Measurements from ENCODE around the gene OR2H1. TPM values are rescaled to one million over a fixed set of nuclear protein-coding genes. Genes with fewer than 3 reads are reported as not detected.
"Not testable (repeated sequence)": the region's sequence is repeated elsewhere in the genome, so short reads cannot be mapped to it uniquely, and the experiment has no call there.

OR2H1 gene
- total RNA-seq, 1 donor from 2014 or later: not detected

- Mint-ChIP-seq H3K4me1 (ENCODE audit: low read depth, unreplicated experiment) (peaks cover 20% of the 10 kb centered on the region), H3K9me3 (ENCODE audit: unreplicated experiment) (peaks cover 5% of the 10 kb centered on the region), H3K36me3 (ENCODE audit: low read depth, unreplicated experiment) (no peaks in the 10 kb centered on the region), H3K27me3 (ENCODE audit: low read depth, unreplicated experiment) (no peaks in the 10 kb centered on the region), H3K4me3 (ENCODE audit: unreplicated experiment) (no peak overlapping the region), H3K27ac (ENCODE audit: unreplicated experiment) (peak overlapping the region; percentile 91)
- peaks cover 4% of the 10 kb centered on the region for H3K9me3 ChIP-seq (ENCODE audit: insufficient read depth, low read depth, low read length)
- no peak for DNase-seq (ENCODE audit: low read depth)
- TF ChIP-seq, protein P1, sequence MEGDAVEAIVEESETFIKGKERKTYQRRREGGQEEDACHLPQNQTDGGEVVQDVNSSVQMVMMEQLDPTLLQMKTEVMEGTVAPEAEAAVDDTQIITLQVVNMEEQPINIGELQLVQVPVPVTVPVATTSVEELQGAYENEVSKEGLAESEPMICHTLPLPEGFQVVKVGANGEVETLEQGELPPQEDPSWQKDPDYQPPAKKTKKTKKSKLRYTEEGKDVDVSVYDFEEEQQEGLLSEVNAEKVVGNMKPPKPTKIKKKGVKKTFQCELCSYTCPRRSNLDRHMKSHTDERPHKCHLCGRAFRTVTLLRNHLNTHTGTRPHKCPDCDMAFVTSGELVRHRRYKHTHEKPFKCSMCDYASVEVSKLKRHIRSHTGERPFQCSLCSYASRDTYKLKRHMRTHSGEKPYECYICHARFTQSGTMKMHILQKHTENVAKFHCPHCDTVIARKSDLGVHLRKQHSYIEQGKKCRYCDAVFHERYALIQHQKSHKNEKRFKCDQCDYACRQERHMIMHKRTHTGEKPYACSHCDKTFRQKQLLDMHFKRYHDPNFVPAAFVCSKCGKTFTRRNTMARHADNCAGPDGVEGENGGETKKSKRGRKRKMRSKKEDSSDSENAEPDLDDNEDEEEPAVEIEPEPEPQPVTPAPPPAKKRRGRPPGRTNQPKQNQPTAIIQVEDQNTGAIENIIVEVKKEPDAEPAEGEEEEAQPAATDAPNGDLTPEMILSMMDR (IDR thresholded peaks at IDR 0.05; ENCODE audit: insufficient read depth, low read depth, low read length): no peak
- no peak for TF ChIP-seq EZH2 (IDR thresholded peaks at IDR 0.05; ENCODE audit: insufficient read depth, low read length)
- no peaks in the 10 kb centered on the region for H3K79me2 ChIP-seq (ENCODE audit: insufficient read depth, low read length)
- no peaks in the 10 kb centered on the region for H3K27me3 ChIP-seq (ENCODE audit: insufficient read depth, low read length)
- H3K9ac ChIP-seq (ENCODE audit: low read length): no peak overlapping the region
- H4K20me1 ChIP-seq (ENCODE audit: insufficient read depth, low read length): no peaks in the 10 kb centered on the region
- H3K4me2 ChIP-seq (ENCODE audit: low read length): no peak overlapping the region
- no peak overlapping the region for H2AFZ ChIP-seq (ENCODE audit: low read depth, low read length)
- no peak overlapping the region for H3K4me3 ChIP-seq (ENCODE audit: insufficient read depth, low read depth, low read length)
- no peak overlapping the region for H3K27ac ChIP-seq (ENCODE audit: low read depth, low read length)
- FAIRE-seq: no peak
- H3K36me3 ChIP-seq (ENCODE audit: insufficient read depth, low read length): no peaks in the 10 kb centered on the region
- no peaks in the 10 kb centered on the region for H3K4me1 ChIP-seq (ENCODE audit: insufficient read depth, low read length)
These were observed 31.9 kb upstream of the OR2H1 start for GRCh38 chr6:29425075-29425474.

- Histone ChIP-seq H3K36me3 (ENCODE audit: insufficient read depth, low read length) (no peaks in the 10 kb centered on the region), H3K27me3 (ENCODE audit: insufficient read depth, low read length) (no peaks in the 10 kb centered on the region), H3K79me2 (ENCODE audit: insufficient read depth, low read length) (no peaks in the 10 kb centered on the region), H3K27ac (ENCODE audit: low read depth, low read length) (no peak overlapping the region), H3K4me2 (ENCODE audit: low read length) (no peak overlapping the region), H2AFZ (ENCODE audit: low read depth, low read length) (no peak overlapping the region), H3K9ac (ENCODE audit: low read length) (no peak overlapping the region), H3K4me3 (ENCODE audit: insufficient read depth, low read depth, low read length) (no peak overlapping the region), H4K20me1 (ENCODE audit: insufficient read depth, low read length) (no peaks in the 10 kb centered on the region), H3K4me1 (ENCODE audit: insufficient read depth, low read length) (no peaks in the 10 kb centered on the region), H3K9me3 (ENCODE audit: insufficient read depth, low read depth, low read length) (peaks cover 4% of the 10 kb centered on the region)
- Mint-ChIP-seq H3K9me3 (ENCODE audit: unreplicated experiment) (peaks cover 2% of the 10 kb centered on the region), H3K27ac (ENCODE audit: unreplicated experiment) (no peak overlapping the region), H3K27me3 (ENCODE audit: low read depth, unreplicated experiment) (no peaks in the 10 kb centered on the region), H3K4me1 (ENCODE audit: low read depth, unreplicated experiment) (peaks cover 17% of the 10 kb centered on the region), H3K4me3 (ENCODE audit: unreplicated experiment) (no peak overlapping the region), H3K36me3 (ENCODE audit: low read depth, unreplicated experiment) (no peaks in the 10 kb centered on the region)
- no peak for TF ChIP-seq EZH2 (IDR thresholded peaks at IDR 0.05; ENCODE audit: insufficient read depth, low read length)
- TF ChIP-seq, protein P1 (IDR thresholded peaks at IDR 0.05; ENCODE audit: insufficient read depth, low read depth, low read length): no peak
- no peak for FAIRE-seq
- DNase-seq (ENCODE audit: low read depth): no peak
These were observed 30.3 kb upstream of the OR2H1 start for GRCh38 chr6:29426654-29427053.

GRCh38 chr6:29436730-29437129, 20.2 kb upstream of the OR2H1 start:
- not testable (repeated sequence) for DNase-seq (ENCODE audit: low read depth); H3K4me1 ChIP-seq (ENCODE audit: insufficient read depth, low read length); H3K27me3 ChIP-seq (ENCODE audit: insufficient read depth, low read length); H3K27ac Mint-ChIP-seq (ENCODE audit: unreplicated experiment); H3K9me3 ChIP-seq (ENCODE audit: insufficient read depth, low read depth, low read length); H3K36me3 Mint-ChIP-seq (ENCODE audit: low read depth, unreplicated experiment); H3K27ac ChIP-seq (ENCODE audit: low read depth, low read length); H3K4me3 Mint-ChIP-seq (ENCODE audit: unreplicated experiment); H3K79me2 ChIP-seq (ENCODE audit: insufficient read depth, low read length); H3K4me3 ChIP-seq (ENCODE audit: insufficient read depth, low read depth, low read length); H2AFZ ChIP-seq (ENCODE audit: low read depth, low read length); H3K27me3 Mint-ChIP-seq (ENCODE audit: low read depth, unreplicated experiment); FAIRE-seq; H3K4me1 Mint-ChIP-seq (ENCODE audit: low read depth, unreplicated experiment); H4K20me1 ChIP-seq (ENCODE audit: insufficient read depth, low read length); H3K4me2 ChIP-seq (ENCODE audit: low read length); H3K9ac ChIP-seq (ENCODE audit: low read length); H3K36me3 ChIP-seq (ENCODE audit: insufficient read depth, low read length)
- peaks cover 13% of the 10 kb centered on the region for H3K9me3 Mint-ChIP-seq (ENCODE audit: unreplicated experiment)

All from astrocyte (in vitro differentiated cells and primary cell).